Sigmoid colon (tissue), 4 donors: ENCODE measurements around the gene SMAD9.

ENCODE experiments used
- CTCF ChIP-seq, 4 experiments: fragments of 450-650 bp in 3 of 4; fragments of 200-600 bp in 1 of 4; IDR thresholded peaks; one replicate each; pipeline ENCODE4 v1.5.1; 2016 to 2019; ENCODE audit warnings: antibody characterized with exemption in 4 of 4, mild to moderate bottlenecking in 3 of 4, moderate library complexity in 2 of 4
- EP300 ChIP-seq, 4 donors: sonication (generic); formaldehyde crosslinking; IDR thresholded peaks; one replicate each; pipeline ENCODE4 v1.6.1; 2017; ENCODE audit warnings: antibody characterized with exemption in 4 of 4
- POLR2A ChIP-seq, 2 donors: fragments of 450-650 bp; IDR thresholded peaks; one replicate each; pipeline ENCODE4 v1.6.1; 2016; ENCODE audit warnings: antibody characterized with exemption in 2 of 2, mild to moderate bottlenecking in 2 of 2, moderate library complexity in 2 of 2
- POLR2AphosphoS5 ChIP-seq, 4 donors: sonication (generic); formaldehyde crosslinking; IDR thresholded peaks; one replicate each; pipeline ENCODE4 v1.6.1; 2017; ENCODE audit warnings: antibody characterized with exemption in 4 of 4

- TF ChIP-seq CTCF (IDR thresholded peaks at IDR 0.05) (no peak), POLR2A (IDR thresholded peaks at IDR 0.05) (no peak), EP300 (IDR thresholded peaks at IDR 0.05) (no peak), POLR2AphosphoS5 (IDR thresholded peaks at IDR 0.05) (no peak)
Observed at GRCh38 chr13:36862722-36863121, 57.3 kb downstream of the SMAD9 start.
